Subcutaneous adipose tissue (tissue), 4 donors: Measurements from ENCODE around the gene PNKP. TPM values are rescaled to one million over a fixed set of nuclear protein-coding genes. Genes with fewer than 3 reads are reported as not detected.

ENCODE experiments used
- CTCF ChIP-seq: fragments of 450-650 bp; IDR thresholded peaks from one replicate; pipeline ENCODE4 v1.5.1; 2016; ENCODE audit warnings: low read depth, mild to moderate bottlenecking, control low read depth, antibody characterized with exemption, moderate library complexity
- total RNA-seq, 4 donors: library from RNA; depleted of rRNA; stranded (reverse); fragments of >200 nt; gene quantifications; one replicate each; pipeline ENCODE4 v1.1.0, GENCODE V29; 2016

Gene PNKP
- total RNA-seq, 4 donors from 2014 or later = 25.9 to 48.0 (median 38.7) TPM

DNA sequence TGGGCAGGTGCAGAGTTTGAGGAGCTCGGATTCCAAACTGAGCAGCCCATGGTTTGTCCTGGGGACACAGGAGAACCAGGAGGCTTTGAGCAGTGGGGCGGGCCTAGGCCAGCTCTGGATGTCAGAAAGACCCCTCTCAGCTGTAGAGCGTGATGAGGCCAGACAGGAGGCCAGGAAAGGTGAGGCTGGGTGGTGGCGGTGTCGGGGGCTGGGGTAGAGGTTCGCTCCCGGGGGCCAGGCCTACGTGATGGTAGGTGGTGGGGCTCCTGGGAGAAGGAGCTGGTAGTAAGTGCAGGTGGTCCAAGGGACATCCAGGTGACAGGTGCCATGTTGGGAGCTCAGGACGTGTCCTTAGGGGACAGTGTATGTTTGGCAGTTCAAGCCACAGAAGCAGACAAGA is 30.0 kb downstream of the PNKP start:
- no peak for TF ChIP-seq CTCF

GRCh38 chr19:49837009-49837310 is 30.4 kb downstream of the PNKP start:
- TF ChIP-seq CTCF = no peak

DNA sequence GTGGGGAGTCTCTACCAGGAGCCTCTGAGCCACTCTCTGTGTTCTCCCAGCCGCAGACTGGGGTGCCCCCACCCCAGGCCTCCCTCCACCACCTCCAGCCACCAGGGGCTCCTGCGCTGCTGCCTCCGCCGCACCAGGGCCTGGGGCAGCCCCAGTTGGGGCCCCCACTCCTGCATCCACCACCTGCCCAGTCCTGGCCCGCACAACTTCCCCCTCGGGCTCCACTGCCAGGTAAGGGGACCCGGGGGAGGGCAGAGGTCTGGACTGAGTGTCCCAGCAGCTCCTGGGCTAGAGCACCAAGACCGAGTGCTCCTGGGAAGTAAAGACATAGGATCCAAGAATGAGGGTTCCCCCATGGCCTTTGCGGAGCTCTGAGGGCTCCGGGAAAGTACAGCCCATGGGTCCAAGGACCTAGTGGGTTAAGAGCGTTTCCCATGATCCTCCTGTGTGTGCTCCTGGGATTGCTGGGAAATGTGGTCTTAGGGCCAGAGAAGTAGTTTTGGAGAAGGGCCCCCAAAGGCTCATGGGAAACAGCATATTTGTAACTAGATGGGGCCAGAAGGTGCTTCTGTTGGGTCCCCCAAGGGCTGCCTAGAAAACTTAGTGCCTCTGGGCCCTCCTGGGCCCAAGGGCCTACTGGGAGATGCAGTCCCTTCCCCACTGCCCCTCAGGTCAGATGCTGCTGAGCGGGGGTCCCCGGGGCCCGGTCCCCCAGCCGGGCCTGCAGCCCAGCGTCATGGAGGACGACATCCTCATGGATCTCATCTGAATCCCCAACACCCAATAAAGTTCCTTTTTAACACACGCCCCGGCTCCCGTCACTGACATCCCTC is 31.0 kb downstream of the PNKP start:
- TF ChIP-seq CTCF = no peak

- TF ChIP-seq CTCF = no peak
Observed at GRCh38 chr19:49835562-49835961, 31.8 kb downstream of the PNKP start.

- TF ChIP-seq CTCF = no peak
Observed at GRCh38 chr19:49833599-49833998, 33.8 kb downstream of the PNKP start.

- TF ChIP-seq CTCF = no peak
Observed at GRCh38 chr19:49832556-49832955, 34.8 kb downstream of the PNKP start.

- TF ChIP-seq CTCF = no peak
Observed at GRCh38 chr19:49831592-49831991, 35.8 kb downstream of the PNKP start.
